ENCODE results near the gene NLRP9.

The NLRP9 gene

DNA sequence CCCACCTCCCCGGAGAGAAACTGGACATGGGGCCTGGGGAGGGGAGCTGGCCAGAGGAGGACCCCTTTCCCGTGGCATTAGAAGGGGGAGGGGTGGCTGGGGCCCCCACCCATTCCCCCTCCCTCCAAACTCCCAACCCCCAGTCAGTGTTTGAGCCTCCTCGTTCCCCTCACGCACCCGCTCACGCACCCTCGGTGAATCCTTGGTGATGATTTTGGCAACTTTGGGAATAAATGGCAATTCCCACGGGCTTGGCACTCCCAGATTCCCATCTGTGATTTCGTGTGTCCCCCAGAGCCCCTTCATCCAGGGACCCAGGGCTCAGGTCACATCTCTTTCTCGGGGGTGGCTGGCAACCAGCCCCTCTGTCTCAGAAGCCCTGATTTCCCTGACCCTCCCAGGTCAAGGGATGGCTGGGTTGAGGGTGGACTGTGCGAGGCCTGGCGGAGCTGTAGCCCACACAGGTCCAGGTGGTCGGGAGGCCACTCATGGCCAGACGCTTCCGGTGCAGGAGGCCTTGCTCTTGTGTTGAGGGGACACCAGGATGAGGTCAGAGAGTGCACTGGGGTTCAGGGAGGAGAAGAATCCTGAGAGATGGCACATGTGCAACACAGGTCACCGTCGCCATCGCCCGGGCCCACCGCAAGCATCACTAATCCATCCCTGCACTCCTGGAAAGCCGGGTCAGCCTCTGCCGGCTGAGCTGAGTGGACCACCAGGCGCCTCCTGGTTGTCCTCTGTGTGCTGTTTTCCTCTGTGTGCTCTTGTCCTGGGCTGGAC lies 42.5 kb downstream of the NLRP9 start:
- FAIRE-seq (no peak), DNase-seq (ENCODE audit: insufficient read length, low spot score) (no peak)
- no peak for TF ChIP-seq POLR2A (IDR thresholded peaks at IDR 0.05; ENCODE audit: low read depth, low read length)

GRCh38 chr19:55694656-55695491 lies 43.3 kb downstream of the NLRP9 start:
- DNase-seq (ENCODE audit: insufficient read length, low spot score) (no peak), FAIRE-seq (no peak)
- TF ChIP-seq POLR2A (IDR thresholded peaks at IDR 0.05; ENCODE audit: low read depth, low read length): no peak

DNA sequence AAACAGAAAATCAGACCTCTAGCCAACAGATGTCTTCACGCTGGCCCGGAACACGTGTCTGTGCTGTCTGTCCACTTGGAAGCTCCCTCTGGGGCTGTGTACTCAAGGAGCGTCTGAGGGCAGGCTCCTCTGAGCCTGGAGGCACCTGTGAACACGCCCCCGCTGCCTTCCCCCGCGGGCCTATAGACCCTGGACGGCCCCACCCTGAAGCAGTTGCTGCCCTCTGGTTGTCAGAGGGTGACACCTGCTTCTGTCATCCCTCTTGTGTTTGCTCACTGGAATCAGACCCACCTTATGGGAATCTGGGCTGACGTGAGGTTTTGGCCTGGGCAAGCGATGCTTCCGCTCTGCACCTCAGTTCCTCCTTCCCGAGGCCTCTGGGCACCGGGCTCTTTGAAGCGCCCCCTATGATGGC lies 44.0 kb downstream of the NLRP9 start:
- no peak for DNase-seq (ENCODE audit: insufficient read length, low spot score)
- no peak for TF ChIP-seq POLR2A (IDR thresholded peaks at IDR 0.05; ENCODE audit: low read depth, low read length)
- no peak for FAIRE-seq

- FAIRE-seq (no peak), DNase-seq (ENCODE audit: insufficient read length, low spot score) (no peak)
- TF ChIP-seq POLR2A (IDR thresholded peaks at IDR 0.05; ENCODE audit: low read depth, low read length): no peak
Measured at GRCh38 chr19:55693336-55693974, 44.7 kb downstream of the NLRP9 start.

GRCh38 chr19:55692681-55693081 lies 45.5 kb downstream of the NLRP9 start:
- FAIRE-seq (no peak), DNase-seq (ENCODE audit: insufficient read length, low spot score) (no peak)
- TF ChIP-seq POLR2A (IDR thresholded peaks at IDR 0.05; ENCODE audit: low read depth, low read length): no peak

- FAIRE-seq: no peak
- no peak for TF ChIP-seq POLR2A (IDR thresholded peaks at IDR 0.05; ENCODE audit: low read depth, low read length)
- no peak for DNase-seq (ENCODE audit: insufficient read length, low spot score)
Measured at GRCh38 chr19:55691561-55692481, 46.4 kb downstream of the NLRP9 start.

- no peak for FAIRE-seq
- no peak for DNase-seq (ENCODE audit: insufficient read length, low spot score)
- TF ChIP-seq POLR2A (IDR thresholded peaks at IDR 0.05; ENCODE audit: low read depth, low read length): no peak
Measured at GRCh38 chr19:55690769-55691545, 47.2 kb downstream of the NLRP9 start.

DNA sequence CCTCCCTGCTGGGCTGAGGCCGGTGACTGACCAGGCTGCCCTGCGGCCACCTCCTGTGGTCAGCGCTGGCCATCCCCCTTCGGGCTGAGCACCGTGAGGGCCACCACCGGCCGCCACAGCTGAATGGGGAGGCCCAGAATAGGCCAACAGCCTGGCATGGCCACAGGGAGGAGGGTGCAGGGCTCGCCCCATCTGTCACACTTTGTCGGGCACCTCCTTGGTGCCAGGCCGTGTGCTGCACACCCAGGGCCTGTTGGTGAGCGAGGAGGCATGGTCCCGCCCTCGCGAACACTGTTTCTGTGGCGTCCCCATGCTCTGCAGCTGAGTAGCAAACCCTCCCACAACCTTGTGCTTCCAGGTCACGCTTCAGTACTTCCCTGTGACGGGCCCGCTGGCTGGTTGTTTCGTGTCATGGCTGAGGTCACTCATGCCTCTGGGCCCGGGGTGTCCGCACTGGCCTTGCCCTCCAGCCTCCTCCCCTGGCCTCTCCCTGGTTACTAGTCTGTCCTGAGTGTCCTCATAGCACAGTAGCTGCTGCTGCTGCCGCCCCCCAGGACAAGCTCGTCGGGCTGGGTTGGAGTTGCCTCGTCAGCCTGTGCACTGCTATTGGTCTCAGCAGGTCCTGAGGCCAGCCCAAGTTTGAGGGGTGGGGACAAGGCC lies 48.0 kb downstream of the NLRP9 start:
- no peak for FAIRE-seq

GRCh38 chr19:55689411-55690108 lies 48.6 kb downstream of the NLRP9 start:
- DNase-seq (ENCODE audit: insufficient read length, low spot score) (no peak), FAIRE-seq (no peak)
- TF ChIP-seq POLR2A (IDR thresholded peaks at IDR 0.05; ENCODE audit: low read depth, low read length): no peak

More for the DNA sequence above, 48.0 kb downstream of the NLRP9 start:
- no peak for TF ChIP-seq POLR2A (IDR thresholded peaks at IDR 0.05; ENCODE audit: low read depth, low read length)
- DNase-seq (ENCODE audit: insufficient read length, low spot score): no peak

GRCh38 chr19:55688422-55689218 lies 49.6 kb downstream of the NLRP9 start:
- TF ChIP-seq POLR2A (IDR thresholded peaks at IDR 0.05; ENCODE audit: low read depth, low read length): no peak
- DNase-seq (ENCODE audit: insufficient read length, low spot score): no peak
- no peak for FAIRE-seq
